HepG2 (cell line): ENCODE measurements around the gene TRIM27. TPM values are rescaled to one million over a fixed set of nuclear protein-coding genes. Genes with fewer than 3 reads are reported as not detected.

Experiments used
- BHLHE40 ChIP-seq: IDR thresholded peaks from 2 replicates; pipeline ENCODE4 v1.6.1; 2011; ENCODE audit warnings: low read length, improper control_type of control experiment
- CREB1 ChIP-seq, 2 experiments: fragments of 450-650 bp in 1 of 2; IDR thresholded peaks; 2 replicates each; pipeline ENCODE4 v1.6.1; 2016 to 2017; ENCODE audit warnings: control low read depth in 1 of 2, mild to moderate bottlenecking in 1 of 2, missing compliant biosample characterization in 1 of 2, missing genetic modification characterization in 1 of 2
- MYNN ChIP-seq: sonication (generic); formaldehyde crosslinking; IDR thresholded peaks from 2 replicates; pipeline ENCODE4 v1.4.0; 2020; ENCODE audit warnings: mild to moderate bottlenecking, low read depth, missing genetic modification reagents
- PPARG ChIP-seq: conservative IDR thresholded peaks from 2 replicates; pipeline ENCODE4 v1.6.1; 2016; ENCODE audit warnings: missing biosample characterization, missing genetic modification reagents
- RORA ChIP-seq: sonication (generic); formaldehyde crosslinking; IDR thresholded peaks from 2 replicates; pipeline ENCODE4 v1.5.0; 2020; ENCODE audit warnings: mild to moderate bottlenecking, missing genetic modification reagents, moderate library complexity
- SMAD3 ChIP-seq: sonication (generic); formaldehyde crosslinking; IDR thresholded peaks from 2 replicates; pipeline ENCODE4 v1.4.0; 2020; ENCODE audit warnings: missing genetic modification reagents
- ZNF75D ChIP-seq: sonication (generic); formaldehyde crosslinking; IDR thresholded peaks from 2 replicates; pipeline ENCODE4 v1.8.1; 2023; ENCODE audit warnings: missing genetic modification reagents, mild to moderate bottlenecking, borderline replicate concordance
- ZSCAN30 ChIP-seq: sonication (generic); formaldehyde crosslinking; IDR thresholded peaks from 2 replicates; pipeline ENCODE4 v1.5.0; 2020; ENCODE audit warnings: mild to moderate bottlenecking, missing genetic modification reagents
- polyA plus RNA-seq, 8 experiments: library from polyadenylated mRNA; depleted of rRNA in 3 of 8; stranded (reverse) in 7 of 8; unstranded in 1 of 8; fragments of >200 nt; fragmentation: Illumina TruSeq in 4 of 8; extraction: Trizol in 4 of 8; gene quantifications; 2 replicates each; pipeline versions ENCODE4 v1.2.1 to v1.2.3, GENCODE V29; 2011 to 2016; ENCODE audit warnings: low read depth in 4 of 8, missing spikeins in 1 of 8, mixed read lengths in 1 of 8; ENCODE audit not compliant: insufficient read depth in 1 of 8
- total RNA-seq, 5 experiments: library from RNA; depleted of rRNA; stranded (reverse); fragments of >200 nt; fragmentation: Illumina TruSeq; extraction: Trizol; gene quantifications; 2 replicates each; pipeline ENCODE4 v1.2.3, GENCODE V29; 2016; ENCODE audit warnings: low read depth in 1 of 5
- TF ChIP-seq, protein P1 (sequence below): sonication (generic); formaldehyde crosslinking; IDR thresholded peaks from 2 replicates; pipeline ENCODE4 v1.4.0; 2020; ENCODE audit warnings: missing genetic modification reagents
- TF ChIP-seq, protein P2 (sequence below): IDR thresholded peaks from 2 replicates; pipeline ENCODE4 v1.6.1; 2016; ENCODE audit warnings: mild to moderate bottlenecking
- TF ChIP-seq, protein P3 (sequence below): sonication (generic); formaldehyde crosslinking; IDR thresholded peaks from 2 replicates; pipeline ENCODE4 v1.5.0; 2020; ENCODE audit warnings: mild to moderate bottlenecking, missing genetic modification reagents
- TF ChIP-seq, protein P4 (sequence below): sonication (generic); formaldehyde crosslinking; IDR thresholded peaks from 2 replicates; pipeline ENCODE4 v1.4.0; 2020; ENCODE audit warnings: missing genetic modification reagents, borderline replicate concordance
- TF ChIP-seq, protein P5 (sequence below): sonication (generic); formaldehyde crosslinking; IDR thresholded peaks from 2 replicates; pipeline ENCODE4 v1.8.0; 2022; ENCODE audit warnings: mild to moderate bottlenecking, missing genetic modification reagents

TRIM27 gene
- total and polyA plus RNA-seq, 2 of the 13 experiments (the other 11 are each of a cell fraction or from before 2014, with no cell fraction given), result 88.6 to 112 TPM

DNA sequence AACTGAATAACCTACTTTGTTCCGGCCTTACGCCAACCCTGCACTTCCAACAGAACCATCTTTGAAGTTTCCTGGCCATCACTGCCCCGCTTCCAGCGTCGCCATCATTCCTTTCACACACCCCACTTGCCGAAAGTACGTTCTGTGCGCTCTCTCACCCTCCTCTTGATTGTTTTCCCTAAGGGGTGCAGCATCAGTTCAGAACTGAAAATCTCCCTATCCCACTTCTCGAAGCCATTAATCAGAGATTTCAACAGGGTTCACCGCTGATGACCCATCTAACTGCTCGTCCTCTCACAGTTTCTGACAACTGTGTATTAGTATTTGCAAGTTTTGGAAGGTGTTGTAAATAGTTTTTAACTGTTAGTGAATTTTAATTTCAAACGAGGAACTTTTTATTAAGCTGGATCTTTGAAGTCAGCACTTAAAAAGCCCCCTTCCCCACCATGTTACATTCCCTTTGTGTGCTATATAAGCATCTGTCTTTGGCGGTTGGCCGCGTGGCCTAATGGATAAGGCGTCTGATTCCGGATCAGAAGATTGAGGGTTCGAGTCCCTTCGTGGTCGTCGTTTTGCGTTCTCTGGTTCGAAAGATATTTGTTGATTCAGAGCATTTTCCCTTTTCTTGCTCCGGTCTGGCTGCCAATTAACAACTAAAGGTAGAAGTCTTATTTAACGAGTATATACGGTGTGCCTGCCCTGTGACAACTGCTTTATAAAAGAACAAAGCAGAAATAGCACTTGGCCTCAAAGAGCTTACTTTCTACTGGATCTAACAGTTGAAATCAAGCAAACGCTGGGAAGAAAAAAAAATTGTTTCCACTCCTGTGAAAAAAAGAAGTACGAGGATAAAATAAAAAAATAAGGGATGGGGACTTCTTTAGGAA, 42.6 kb downstream of the TRIM27 start (continued):
- TF ChIP-seq, protein P1, sequence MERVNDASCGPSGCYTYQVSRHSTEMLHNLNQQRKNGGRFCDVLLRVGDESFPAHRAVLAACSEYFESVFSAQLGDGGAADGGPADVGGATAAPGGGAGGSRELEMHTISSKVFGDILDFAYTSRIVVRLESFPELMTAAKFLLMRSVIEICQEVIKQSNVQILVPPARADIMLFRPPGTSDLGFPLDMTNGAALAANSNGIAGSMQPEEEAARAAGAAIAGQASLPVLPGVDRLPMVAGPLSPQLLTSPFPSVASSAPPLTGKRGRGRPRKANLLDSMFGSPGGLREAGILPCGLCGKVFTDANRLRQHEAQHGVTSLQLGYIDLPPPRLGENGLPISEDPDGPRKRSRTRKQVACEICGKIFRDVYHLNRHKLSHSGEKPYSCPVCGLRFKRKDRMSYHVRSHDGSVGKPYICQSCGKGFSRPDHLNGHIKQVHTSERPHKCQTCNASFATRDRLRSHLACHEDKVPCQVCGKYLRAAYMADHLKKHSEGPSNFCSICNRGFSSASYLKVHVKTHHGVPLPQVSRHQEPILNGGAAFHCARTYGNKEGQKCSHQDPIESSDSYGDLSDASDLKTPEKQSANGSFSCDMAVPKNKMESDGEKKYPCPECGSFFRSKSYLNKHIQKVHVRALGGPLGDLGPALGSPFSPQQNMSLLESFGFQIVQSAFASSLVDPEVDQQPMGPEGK (CRISPR knock-in tag), result peak; percentile 79
- TF ChIP-seq PPARG, result peak; percentile 57; the same call in 1 of the 2 replicates
- TF ChIP-seq, protein P2, sequence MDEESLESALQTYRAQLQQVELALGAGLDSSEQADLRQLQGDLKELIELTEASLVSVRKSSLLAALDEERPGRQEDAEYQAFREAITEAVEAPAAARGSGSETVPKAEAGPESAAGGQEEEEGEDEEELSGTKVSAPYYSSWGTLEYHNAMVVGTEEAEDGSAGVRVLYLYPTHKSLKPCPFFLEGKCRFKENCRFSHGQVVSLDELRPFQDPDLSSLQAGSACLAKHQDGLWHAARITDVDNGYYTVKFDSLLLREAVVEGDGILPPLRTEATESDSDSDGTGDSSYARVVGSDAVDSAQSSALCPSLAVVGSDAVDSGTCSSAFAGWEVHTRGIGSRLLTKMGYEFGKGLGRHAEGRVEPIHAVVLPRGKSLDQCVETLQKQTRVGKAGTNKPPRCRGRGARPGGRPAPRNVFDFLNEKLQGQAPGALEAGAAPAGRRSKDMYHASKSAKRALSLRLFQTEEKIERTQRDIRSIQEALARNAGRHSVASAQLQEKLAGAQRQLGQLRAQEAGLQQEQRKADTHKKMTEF (CRISPR knock-in tag), result peak; percentile 89
- TF ChIP-seq, protein P3, sequence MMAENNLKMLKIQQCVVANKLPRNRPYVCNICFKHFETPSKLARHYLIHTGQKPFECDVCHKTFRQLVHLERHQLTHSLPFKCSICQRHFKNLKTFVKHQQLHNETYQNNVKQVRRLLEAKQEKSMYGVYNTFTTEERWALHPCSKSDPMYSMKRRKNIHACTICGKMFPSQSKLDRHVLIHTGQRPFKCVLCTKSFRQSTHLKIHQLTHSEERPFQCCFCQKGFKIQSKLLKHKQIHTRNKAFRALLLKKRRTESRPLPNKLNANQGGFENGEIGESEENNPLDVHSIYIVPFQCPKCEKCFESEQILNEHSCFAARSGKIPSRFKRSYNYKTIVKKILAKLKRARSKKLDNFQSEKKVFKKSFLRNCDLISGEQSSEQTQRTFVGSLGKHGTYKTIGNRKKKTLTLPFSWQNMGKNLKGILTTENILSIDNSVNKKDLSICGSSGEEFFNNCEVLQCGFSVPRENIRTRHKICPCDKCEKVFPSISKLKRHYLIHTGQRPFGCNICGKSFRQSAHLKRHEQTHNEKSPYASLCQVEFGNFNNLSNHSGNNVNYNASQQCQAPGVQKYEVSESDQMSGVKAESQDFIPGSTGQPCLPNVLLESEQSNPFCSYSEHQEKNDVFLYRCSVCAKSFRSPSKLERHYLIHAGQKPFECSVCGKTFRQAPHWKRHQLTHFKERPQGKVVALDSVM (CRISPR knock-in tag), result no peak
- 0 out of 2 replicates have a peak, but pooled peaks have one; percentile 44 for TF ChIP-seq ZSCAN30 (CRISPR knock-in tag)
- no peak for TF ChIP-seq CREB1 (IDR thresholded peaks at IDR 0.05)
- peak; percentile 71 for TF ChIP-seq CREB1 (CRISPR knock-in tag; IDR thresholded peaks at IDR 0.05)
- TF ChIP-seq RORA, result no peak
- TF ChIP-seq ZNF75D, result no peak
- TF ChIP-seq, protein P4, sequence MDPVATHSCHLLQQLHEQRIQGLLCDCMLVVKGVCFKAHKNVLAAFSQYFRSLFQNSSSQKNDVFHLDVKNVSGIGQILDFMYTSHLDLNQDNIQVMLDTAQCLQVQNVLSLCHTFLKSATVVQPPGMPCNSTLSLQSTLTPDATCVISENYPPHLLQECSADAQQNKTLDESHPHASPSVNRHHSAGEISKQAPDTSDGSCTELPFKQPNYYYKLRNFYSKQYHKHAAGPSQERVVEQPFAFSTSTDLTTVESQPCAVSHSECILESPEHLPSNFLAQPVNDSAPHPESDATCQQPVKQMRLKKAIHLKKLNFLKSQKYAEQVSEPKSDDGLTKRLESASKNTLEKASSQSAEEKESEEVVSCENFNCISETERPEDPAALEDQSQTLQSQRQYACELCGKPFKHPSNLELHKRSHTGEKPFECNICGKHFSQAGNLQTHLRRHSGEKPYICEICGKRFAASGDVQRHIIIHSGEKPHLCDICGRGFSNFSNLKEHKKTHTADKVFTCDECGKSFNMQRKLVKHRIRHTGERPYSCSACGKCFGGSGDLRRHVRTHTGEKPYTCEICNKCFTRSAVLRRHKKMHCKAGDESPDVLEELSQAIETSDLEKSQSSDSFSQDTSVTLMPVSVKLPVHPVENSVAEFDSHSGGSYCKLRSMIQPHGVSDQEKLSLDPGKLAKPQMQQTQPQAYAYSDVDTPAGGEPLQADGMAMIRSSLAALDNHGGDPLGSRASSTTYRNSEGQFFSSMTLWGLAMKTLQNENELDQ, result no peak
- no peak for TF ChIP-seq MYNN (CRISPR knock-in tag)
- TF ChIP-seq, protein P5, sequence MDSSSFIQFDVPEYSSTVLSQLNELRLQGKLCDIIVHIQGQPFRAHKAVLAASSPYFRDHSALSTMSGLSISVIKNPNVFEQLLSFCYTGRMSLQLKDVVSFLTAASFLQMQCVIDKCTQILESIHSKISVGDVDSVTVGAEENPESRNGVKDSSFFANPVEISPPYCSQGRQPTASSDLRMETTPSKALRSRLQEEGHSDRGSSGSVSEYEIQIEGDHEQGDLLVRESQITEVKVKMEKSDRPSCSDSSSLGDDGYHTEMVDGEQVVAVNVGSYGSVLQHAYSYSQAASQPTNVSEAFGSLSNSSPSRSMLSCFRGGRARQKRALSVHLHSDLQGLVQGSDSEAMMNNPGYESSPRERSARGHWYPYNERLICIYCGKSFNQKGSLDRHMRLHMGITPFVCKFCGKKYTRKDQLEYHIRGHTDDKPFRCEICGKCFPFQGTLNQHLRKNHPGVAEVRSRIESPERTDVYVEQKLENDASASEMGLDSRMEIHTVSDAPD (CRISPR knock-in tag), result peak; percentile 57; the same call in 1 of the 2 replicates
- no peak for TF ChIP-seq BHLHE40
- peak; percentile 89 for TF ChIP-seq SMAD3 (CRISPR knock-in tag)
